Fibroblast of peridontal ligament (primary cell): ENCODE measurements around the gene FOXI1.
"Not testable (repeated sequence)": the region's sequence is repeated elsewhere in the genome, so short reads cannot be mapped to it uniquely, and the experiment has no call there.

Experiments used
- DNase-seq: peaks from one replicate; pipeline ENCODE4 v3.0.0-alpha.2; 2010; ENCODE audit errors: extremely low read depth

The FOXI1 gene

DNA sequence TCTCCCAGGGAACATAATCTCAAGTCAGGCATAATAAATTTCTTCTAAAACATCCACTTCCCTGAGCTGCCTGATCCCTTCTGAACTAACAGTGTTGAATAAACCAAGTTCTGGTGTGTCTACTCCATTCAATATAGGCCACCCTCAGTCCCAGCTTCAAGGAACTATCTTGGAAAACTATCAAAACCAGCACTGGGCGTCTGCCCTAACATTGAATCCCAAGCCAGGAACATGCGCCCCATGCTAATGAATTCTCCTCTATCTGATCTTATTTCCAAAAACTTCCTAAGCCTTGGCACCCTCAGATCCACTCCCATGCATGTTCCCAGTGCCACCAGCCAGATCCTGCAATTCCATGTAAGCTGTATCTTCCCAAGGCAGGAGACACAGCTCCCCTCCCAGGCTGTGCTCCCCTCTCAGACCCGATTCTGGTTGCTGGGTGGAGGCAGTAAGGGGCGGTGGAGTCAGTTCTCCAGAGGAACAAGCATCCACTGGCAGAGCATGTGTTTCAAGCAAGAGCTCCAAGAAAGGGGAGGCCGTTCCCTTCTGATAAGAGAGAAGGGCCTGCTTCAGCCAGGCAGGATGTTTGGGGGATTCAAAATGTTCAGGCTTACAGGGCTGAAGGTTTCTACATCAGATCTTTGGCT, 13.1 kb upstream of the FOXI1 start:
- no peak for DNase-seq

- DNase-seq, result not testable (repeated sequence)
Observed at GRCh38 chr5:170094329-170094728, 11.4 kb upstream of the FOXI1 start.

- DNase-seq, result no peak
Observed at GRCh38 chr5:170095646-170096045, 10.1 kb upstream of the FOXI1 start.

DNA sequence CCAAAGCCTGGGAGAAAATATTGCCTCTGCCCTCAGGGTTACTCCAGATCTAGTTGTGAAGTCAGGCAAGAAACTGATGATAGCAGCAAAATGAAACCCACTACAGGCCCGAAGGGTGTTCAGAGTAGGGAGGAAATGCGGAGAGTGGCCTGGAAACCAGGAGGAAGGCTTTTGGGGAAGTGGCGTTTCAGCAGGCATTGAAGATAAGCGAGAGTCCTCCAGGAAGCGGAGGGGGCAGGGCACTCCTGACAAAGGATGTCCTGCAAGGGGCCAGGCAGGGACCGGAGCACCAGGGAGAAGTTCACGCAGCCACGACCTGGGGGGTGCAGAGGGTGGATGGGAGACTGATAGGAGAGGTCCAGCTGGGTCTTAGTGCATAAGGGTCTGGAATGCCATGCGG, 7.8 kb upstream of the FOXI1 start:
- DNase-seq, result no peak

DNA sequence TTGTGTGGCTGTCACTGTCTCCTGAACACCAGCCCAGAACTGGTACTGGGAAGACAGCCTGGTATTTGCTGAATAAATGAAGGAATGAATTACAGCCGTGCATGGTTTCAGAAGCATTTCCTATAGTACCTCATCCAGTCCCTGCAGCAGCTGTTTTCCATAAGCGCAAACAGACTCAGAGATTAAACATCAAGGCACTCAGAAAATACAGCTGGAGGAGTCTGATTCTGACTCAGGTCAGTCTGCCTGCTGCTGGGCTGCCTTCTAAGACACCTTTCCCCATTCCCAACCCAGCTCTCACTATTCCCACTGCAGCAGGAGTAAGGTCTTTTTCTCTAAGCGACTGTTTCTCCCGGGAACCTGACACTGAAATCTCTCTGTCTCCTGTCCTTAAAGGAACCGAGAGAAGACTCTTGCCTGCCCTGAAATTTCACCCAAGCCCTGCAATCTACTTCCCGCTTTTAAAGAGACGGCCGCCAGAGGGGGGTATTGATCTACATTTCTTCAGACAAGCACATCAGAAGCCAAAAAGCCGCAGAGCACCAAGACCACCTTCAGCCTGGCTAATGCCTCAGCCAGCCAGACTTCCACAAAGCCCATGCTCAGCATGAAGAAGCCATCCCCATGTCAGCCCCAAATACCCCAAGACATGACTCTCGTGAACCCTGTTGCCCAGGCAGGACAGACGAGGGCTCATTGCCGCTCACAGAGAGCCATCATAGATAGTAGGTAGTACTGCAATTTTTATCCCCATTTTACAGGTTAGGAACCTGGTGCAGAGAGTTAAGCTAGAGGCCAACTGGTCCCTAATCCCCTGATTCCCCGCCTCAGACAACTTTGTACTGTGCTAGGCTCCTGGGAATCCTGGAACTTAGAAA, 5.4 kb upstream of the FOXI1 start:
- peak; percentile 89 for DNase-seq

- no peak for DNase-seq
Observed at GRCh38 chr5:170103447-170103846, 2.2 kb upstream of the FOXI1 start.

DNA sequence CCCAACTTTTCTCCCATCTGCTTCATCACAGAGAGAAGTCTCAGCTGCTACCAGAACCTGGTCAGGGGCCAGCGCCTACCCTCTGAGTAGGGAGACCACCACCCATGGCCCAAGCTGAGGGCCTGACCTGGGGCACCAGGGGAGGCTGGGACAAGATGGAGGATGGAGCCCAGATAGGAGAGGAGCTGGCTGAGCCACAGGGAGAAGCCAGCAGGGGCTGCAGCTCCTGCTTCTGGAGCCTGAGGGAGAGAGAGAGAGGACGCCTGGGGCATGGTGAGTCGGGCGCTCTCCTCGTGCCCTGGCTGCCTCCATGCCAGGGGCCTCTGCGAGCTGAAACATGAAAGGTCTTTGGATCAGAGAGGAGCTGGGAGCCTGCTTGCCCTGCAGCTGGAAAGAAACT, 1.4 kb upstream of the FOXI1 start:
- no peak for DNase-seq

DNA sequence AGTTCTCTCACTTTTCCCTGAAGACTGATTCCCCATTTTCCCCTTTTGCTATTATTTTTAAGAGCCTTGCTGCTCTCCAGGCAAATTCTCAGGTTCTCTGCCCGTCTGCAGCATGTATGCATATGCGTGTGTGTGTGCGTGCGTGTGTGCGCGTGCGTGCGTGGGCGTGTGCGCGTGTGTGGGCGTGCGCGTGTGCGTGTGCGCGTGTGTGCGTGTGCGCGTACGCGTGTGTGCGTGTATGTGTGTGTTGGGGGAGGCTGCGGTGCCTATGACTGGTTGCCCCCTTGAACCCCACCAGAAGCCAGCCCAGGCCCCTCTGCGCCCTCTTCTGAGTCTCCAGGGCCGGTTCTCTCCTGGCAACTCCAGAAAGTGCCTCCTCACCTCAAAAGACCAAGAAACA, 987 bp upstream of the FOXI1 start:
- DNase-seq, result no peak

GRCh38 chr5:170107674-170108073, 2.0 kb downstream of the FOXI1 start:
- DNase-seq, result no peak

DNA sequence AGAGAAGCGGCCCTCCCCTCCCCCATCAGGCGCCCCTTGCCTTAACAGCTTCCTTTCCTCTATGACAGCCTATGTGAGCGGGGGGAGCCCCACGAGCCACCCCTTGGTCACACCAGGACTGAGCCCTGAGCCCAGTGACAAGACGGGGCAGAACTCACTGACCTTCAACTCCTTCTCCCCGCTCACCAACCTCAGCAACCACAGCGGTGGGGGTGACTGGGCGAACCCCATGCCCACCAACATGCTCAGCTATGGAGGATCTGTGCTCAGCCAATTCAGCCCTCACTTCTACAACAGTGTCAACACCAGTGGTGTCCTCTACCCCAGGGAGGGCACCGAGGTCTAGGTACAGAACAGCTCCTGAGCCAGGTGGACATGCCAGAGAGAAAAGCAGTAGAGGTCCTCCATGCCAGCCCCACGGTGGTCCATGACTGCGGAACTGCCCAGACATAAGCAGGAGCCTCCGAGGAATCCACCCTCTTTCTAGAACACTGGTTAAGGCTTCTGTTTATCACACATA, 2.6 kb downstream of the FOXI1 start:
- no peak for DNase-seq

DNA sequence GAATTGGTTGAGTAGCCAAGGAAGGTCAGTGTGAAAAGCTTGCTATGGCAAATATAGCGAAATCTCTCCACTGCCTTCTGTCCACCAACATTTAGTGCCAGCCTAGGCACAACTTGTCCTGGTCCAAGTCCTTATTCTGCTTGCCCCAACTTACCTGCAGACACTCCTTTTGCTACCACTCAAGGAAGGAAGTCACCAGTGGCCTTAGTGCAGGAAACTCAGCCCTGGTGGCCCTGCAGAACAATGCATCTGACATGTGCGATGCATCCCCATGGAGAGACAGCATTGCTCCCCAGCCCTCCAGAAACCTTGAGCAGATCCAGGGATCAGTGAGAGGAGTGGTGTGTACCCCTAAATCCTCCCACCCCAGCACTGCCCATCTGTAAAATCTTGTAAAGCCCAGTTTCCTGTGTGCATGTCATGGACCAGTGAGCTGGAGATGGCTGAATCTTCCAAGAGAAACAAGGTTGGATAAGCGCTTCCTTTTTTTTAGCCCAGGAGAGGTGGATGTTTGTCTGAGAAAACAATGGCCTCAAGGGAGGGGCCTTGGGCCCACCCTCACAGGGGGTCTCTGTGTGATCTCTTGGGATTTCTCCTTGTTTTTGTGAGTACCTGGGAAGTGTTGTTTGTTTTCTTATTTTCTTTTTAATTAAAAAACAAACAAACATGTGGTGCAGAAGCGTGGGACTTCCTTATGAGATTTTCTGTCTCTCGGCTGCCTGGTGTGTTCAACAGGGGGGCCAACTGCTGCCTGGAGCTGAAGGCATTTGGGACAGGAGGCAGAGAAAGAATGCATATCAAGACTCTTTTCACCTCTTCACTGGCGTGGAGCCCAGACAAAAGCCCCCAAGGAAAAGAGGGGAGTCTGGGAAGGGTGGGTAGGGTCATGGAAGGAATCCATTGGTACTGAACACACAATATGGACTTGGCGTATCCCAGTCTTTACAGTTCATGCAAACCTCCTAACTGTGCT, 3.6 kb downstream of the FOXI1 start:
- DNase-seq, result no peak

GRCh38 chr5:170110403-170111087, 4.8 kb downstream of the FOXI1 start:
- DNase-seq, result no peak

DNA sequence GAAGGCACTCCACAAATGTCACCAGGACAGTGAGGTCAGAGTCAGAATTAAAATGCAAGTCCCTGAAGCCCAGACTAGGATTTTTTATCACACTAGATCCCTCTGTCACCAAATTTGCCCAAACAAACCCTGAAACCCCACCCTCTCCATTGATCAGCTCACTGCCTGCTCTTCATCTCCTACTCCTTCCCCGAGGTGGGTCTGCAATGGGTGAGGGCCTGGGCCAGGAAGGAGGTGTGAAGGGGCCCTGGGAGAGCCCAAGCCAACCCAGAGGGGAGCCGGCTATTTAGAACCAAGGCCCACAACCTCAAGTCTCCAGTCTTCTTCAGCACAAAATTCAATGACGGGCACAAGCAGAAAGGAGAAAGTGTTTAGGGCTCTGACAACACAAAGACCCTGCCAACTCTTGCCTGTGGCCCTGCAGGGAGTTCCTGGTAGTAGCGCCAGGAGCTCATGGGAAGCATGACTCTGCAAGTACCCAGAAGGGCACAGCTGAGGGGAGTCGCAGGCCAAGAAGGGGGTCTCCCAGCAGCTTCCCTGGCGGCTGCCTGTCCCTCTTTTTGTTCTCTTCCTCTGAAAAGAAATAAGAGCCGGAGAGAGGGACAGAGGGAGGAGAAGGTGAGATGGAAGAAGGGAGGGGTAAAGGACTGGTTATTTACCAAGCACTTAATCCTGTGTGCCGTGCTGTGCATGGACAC, 5.5 kb downstream of the FOXI1 start:
- no peak for DNase-seq

GRCh38 chr5:170112876-170113521, 7.3 kb downstream of the FOXI1 start:
- no peak for DNase-seq

- DNase-seq, result no peak
Observed at GRCh38 chr5:170113522-170113900, 7.8 kb downstream of the FOXI1 start.

DNA sequence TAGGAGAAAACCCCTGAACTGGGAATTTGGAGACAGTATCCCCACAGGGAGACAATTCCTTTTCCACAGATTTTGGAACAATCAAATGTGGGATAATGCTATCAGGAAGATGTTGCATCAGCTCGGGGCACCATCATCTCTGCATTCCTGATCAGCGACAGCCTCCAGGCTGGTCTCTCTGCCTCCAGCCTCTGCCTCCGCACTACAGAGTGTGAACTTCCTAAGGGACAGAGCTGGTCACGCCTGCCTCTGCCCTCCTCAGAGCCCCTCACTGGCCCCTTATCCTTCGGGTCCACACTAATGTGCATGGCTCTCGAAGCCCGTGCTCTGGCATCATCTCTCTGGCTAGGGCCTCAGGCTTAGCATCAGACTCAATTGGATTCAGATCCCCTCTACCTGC, 8.6 kb downstream of the FOXI1 start:
- no peak for DNase-seq

DNA sequence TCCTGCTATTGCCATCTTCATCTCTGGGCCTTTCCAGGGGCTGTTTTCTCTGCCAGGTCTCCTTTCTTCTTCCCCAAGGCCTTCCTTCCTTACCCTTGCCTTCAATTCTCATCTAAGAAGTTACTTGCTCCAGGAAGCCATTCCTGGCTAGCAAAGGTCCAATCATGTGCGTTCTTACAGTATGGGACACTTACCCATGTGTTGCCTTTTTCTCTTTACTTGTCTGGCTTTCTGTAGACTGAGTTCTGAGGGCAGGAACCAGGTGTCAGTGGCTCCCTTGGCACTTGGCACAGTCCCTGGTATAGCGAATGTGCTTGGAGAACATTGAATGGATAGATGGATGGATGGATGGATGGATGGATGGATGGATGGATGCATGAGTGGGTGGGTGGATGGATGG, 10.2 kb downstream of the FOXI1 start:
- no peak for DNase-seq

DNA sequence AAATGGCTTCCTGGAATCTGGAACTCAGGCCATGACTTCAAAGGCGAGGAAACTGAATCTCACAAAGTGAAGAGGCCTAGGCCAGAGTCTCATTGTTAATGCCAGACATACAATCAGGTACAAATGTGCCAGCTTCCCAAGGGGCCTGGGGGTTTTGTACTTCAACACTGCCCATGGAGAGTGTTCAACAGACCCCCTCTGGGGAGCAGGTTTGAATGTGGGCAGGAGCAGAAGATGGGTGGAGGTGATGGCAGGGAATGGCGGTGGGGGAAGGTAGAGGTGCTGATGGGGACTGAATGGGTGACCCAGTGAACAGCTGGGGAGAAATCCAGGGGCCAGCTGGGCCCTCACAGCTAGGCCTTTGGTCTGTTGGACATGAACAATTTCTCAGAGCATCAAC, 12.0 kb downstream of the FOXI1 start:
- no peak for DNase-seq

DNA sequence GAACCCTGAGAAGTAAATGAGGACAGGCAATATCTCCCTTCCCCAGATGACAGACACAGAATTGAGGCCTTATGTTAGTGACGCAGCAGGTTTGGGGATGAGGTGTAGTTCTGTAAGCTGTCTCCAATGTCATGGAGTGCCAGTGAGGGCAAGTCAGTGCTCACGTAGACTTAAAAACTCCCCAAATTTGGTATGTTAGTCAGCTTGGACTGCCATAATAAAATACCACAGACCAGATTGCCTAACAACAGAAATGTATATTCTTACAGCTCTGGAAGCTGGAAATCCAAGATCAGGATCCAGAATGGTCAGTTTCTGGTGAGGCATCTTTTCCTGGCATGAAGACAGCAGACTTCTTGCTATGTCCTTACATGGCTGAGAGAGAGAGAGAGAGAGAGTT, 14.9 kb downstream of the FOXI1 start:
- DNase-seq, result peak; percentile 100

DNA sequence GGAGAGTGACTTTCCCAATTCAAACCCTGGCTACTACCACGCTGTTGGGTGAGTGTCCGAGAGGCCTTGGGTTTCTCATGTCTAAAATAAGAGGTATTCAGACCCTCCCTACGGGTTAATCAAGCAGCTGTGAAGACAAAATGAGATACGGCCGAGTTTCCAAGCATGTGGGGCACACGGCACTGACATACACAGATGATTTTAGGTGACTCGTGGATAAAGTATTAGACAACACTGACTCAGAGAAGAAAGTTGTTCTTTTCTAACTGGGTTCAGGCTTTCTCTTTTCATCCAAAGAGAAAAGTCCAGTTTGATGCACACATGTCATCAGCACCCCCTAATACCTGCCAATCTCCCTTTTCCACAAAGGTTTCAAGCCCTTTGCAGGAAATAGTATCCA, 15.6 kb downstream of the FOXI1 start:
- DNase-seq, result peak; percentile 73
